GM12864 (cell line): ENCODE measurements around the gene TSHZ3.

Source experiments
- DNase-seq: peaks from one replicate; pipeline ENCODE4 v3.0.0-alpha.2; 2011; ENCODE audit warnings: low read depth
- H3K4me3 ChIP-seq: 2 replicates; pipeline ENCODE4 v1.5.1; 2011; ENCODE audit warnings: mild to moderate bottlenecking, low read depth, low read length, control low read depth
- TF ChIP-seq, protein P1 (sequence below): IDR thresholded peaks from 2 replicates; pipeline ENCODE4 v1.5.1; 2011; ENCODE audit warnings: low read depth, mild to moderate bottlenecking, moderate library complexity, low read length, control low read depth, inconsistent platforms; ENCODE audit errors: missing control alignments

TSHZ3 gene

DNA sequence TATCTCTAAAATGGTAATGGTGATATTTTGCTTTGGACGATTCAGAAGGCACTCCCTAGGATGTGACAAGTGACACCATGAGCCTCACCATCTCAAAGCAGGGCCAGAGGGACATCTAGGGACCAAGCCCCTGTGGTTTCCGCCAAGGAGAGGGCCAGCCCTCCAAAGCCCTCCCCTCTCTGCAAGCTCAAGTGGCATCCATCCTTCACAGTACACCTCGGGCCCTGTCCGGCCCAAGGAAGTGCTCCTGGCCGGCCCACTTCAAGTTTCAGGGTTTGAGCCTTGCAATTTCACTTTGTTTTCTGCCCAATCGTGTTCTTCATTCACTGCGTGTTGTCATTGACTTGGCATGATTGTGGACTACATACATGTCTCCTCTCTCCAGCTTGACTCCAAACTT is 82.5 kb downstream of the TSHZ3 start:
- TF ChIP-seq, protein P1, sequence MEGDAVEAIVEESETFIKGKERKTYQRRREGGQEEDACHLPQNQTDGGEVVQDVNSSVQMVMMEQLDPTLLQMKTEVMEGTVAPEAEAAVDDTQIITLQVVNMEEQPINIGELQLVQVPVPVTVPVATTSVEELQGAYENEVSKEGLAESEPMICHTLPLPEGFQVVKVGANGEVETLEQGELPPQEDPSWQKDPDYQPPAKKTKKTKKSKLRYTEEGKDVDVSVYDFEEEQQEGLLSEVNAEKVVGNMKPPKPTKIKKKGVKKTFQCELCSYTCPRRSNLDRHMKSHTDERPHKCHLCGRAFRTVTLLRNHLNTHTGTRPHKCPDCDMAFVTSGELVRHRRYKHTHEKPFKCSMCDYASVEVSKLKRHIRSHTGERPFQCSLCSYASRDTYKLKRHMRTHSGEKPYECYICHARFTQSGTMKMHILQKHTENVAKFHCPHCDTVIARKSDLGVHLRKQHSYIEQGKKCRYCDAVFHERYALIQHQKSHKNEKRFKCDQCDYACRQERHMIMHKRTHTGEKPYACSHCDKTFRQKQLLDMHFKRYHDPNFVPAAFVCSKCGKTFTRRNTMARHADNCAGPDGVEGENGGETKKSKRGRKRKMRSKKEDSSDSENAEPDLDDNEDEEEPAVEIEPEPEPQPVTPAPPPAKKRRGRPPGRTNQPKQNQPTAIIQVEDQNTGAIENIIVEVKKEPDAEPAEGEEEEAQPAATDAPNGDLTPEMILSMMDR = no peak
- H3K4me3 ChIP-seq = no peak overlapping the region
- DNase-seq = no peak

DNA sequence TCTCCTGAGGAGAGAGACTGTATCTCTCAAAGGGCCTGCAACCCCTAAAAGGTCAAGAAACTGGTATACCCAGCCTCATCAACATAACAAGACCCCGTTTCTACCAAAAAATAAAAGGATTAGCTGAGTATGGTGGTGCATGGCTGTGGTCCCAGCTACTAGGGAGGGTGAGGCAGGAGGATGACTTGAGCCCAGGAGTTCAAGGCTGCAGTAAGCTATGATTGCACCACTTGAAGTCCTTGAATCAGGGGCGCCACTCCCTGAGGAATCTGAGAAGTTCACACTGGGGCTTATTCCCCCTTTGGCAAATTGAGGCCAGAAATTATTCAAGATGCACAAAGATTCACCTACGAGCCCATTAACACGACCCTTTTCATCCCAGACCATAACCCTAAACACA is 83.0 kb downstream of the TSHZ3 start:
- H3K4me3 ChIP-seq = no peak overlapping the region
- TF ChIP-seq, protein P1 = no peak
- DNase-seq = no peak

DNA sequence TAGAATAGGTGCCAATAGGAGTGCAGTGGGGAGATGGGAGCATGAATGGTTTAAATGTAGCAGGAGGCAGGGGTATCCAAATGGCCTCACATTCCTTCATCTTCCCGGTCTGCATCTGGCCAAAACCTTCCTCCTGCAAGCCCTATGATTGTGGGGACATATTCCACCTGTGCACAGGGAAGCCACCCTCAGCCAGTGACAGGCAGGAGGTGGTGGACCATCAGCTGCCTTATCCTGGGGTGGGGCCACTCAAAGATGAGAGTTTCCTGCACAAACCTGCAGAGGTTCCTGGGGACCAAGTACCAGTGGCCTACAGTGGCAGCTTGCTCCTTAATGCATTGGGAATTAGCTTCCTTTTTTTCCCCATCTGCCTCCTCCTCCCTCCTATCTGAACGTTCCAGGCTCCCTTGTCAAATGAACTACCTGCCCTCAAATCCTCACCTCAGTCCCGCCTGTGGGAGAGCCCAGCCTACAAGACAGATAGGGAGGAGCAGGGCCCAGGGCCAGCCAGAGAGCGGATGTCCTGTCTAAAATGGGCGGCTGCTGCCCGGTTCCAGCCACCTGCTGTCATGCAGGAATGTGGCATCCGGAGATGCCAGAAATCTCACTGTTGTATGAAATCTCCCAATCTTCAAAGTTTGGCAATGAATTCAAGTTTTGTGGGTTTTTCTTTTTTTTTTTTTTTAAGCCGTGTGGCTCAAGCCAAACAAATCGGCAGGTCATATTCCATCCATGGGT is 85.0 kb downstream of the TSHZ3 start:
- TF ChIP-seq, protein P1 = no peak
- H3K4me3 ChIP-seq = no peak overlapping the region
- DNase-seq = no peak

DNA sequence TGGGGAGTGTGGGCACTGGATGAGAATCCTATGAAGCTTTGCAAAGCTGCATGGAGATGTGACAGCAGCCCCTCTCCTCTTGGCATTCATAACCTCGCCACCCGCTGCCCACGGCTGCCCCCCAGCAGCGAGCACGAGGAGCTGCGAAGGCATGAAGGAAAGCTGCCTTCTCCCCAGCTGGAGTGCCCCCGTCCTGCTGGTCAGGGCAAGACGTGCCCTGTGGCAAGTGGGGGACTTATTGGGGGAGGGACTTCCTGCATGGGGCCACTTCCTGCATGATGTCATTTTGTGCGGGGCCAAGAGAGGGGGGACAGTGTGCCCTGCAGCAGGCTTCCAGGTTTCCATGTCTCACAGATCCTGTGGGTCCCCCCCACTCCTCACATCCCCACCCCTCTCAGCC is 85.9 kb downstream of the TSHZ3 start:
- TF ChIP-seq, protein P1 = no peak
- no peak overlapping the region for H3K4me3 ChIP-seq

DNA sequence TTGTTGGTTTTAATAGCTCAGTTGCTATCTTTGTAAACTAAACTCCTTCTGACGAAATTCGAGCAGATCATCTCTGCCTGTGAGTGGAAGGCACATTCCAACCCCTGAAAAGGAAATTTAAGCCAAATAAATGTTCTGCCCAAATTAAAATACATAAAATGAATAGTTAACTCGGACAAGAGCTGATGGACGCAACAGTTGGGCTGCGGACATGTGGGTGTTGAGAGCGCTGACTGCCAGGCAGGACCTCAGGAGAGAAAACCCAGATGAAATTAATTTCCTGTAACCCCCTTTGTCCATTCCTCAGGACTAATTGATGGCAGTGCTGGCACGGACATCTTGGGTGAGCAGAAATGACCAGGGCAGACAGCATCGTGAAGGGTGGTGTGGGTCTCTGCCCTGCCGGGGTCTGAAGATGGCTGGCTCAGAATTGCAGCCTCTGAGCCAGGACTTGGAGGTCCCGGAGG is 86.5 kb downstream of the TSHZ3 start:
- no peak overlapping the region for H3K4me3 ChIP-seq
- no peak for DNase-seq
- TF ChIP-seq, protein P1 = no peak

More for the DNA sequence above, 85.9 kb downstream of the TSHZ3 start:
- no peak for DNase-seq

DNA sequence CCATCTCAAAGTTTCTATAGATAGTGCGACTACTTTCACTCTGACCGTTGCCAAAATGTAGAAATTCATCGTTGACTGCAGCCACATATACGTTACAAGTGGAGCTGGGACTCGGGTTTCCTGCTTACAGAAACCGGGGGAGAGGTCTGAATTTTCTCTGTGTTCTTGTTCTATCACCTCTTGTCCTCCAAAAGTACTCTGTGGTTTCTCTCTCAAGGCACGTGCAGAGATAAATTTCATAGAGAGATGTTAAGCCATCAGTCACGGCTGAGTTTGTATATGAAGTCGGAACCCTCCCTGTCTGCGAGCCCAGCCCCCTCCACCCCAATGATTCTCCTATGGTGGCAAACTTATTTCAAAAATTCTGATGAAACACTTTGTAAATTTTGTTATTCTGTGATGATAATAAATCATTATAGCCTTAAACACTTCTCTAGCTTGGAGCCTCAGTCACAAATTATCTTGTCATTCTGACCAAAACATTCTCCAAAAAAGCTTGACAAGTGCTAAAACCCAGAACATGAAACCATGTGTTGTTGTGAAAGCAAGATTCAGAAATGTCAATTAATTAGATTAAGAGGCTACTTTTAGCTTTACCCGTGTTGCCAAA is 87.5 kb downstream of the TSHZ3 start:
- H3K4me3 ChIP-seq = no peak overlapping the region
- no peak for DNase-seq
- TF ChIP-seq, protein P1 = no peak
